HG03457 (cell line): ENCODE measurements around the gene PISD.

Experiments
- ATAC-seq: cut with Tn5 transposase; IDR thresholded peaks from one replicate; pipeline ENCODE4 v1.9.1; 2021; ENCODE audit warnings: moderate number of reproducible peaks; ENCODE audit not compliant: unreplicated experiment

Gene PISD

GRCh38 chr22:31652911-31653684 lies 8.9 kb downstream of the PISD start:
- ATAC-seq, result no peak

- ATAC-seq, result no peak
Measured at GRCh38 chr22:31652088-31652487, 9.9 kb downstream of the PISD start.

- ATAC-seq, result no peak
Measured at GRCh38 chr22:31651664-31652063, 10.4 kb downstream of the PISD start.

- no peak for ATAC-seq
Measured at GRCh38 chr22:31650391-31650790, 11.6 kb downstream of the PISD start.

- no peak for ATAC-seq
Measured at GRCh38 chr22:31647523-31648320, 14.3 kb downstream of the PISD start.

GRCh38 chr22:31647066-31647465 lies 14.9 kb downstream of the PISD start:
- no peak for ATAC-seq

GRCh38 chr22:31646186-31647019 lies 15.6 kb downstream of the PISD start:
- peak; percentile 41 for ATAC-seq

GRCh38 chr22:31639436-31640039 lies 22.5 kb downstream of the PISD start:
- no peak for ATAC-seq

- no peak for ATAC-seq
Measured at GRCh38 chr22:31637891-31638618, 24.0 kb downstream of the PISD start.

- ATAC-seq, result peak; percentile 38
Measured at GRCh38 chr22:31637447-31637890, 24.5 kb downstream of the PISD start.

GRCh38 chr22:31635638-31636306 lies 26.2 kb downstream of the PISD start:
- no peak for ATAC-seq

- no peak for ATAC-seq
Measured at GRCh38 chr22:31631436-31631835, 30.6 kb downstream of the PISD start.

- peak; percentile 33 for ATAC-seq
Measured at GRCh38 chr22:31630331-31631329, 31.4 kb downstream of the PISD start.

GRCh38 chr22:31629741-31630184 lies 32.3 kb downstream of the PISD start:
- no peak for ATAC-seq

- ATAC-seq, result no peak
Measured at GRCh38 chr22:31628969-31629708, 32.9 kb downstream of the PISD start.

GRCh38 chr22:31628362-31628761 lies 33.7 kb downstream of the PISD start:
- ATAC-seq, result no peak

GRCh38 chr22:31627223-31627731 lies 34.7 kb downstream of the PISD start:
- no peak for ATAC-seq
